NCI-H226 (cell line): ENCODE results near the gene TP53.

Source experiments
- DNase-seq: peaks from one replicate; pipeline ENCODE4 v3.0.0-alpha.2; 2015

TP53 gene

DNA sequence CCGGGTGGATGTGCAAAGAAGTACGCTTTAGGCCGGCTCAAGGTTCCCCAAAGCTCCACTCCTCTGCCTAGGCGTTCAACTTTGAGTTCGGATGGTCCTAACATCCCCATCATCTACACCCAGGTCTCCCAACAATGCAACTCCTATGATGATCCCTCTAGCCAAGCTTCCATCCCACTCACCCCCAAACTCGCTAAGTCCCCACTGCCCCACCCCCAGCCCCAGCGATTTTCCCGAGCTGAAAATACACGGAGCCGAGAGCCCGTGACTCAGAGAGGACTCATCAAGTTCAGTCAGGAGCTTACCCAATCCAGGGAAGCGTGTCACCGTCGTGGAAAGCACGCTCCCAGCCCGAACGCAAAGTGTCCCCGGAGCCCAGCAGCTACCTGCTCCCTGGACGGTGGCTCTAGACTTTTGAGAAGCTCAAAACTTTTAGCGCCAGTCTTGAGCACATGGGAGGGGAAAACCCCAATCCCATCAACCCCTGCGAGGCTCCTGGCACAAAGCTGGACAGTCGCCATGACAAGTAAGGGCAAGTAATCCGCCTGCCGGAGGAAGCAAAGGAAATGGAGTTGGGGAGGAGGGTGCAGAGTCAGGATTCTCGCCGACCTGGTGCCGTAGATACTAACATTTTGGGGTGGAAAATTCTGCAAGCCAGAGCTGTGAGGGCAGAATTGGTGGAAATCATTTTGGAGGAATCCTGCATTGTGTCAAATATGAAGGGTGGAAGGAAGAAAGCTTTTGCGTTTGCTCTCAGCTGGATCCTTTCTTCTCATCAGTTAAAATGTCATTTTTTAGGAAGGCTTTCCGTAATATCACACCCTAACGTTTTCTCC is at the start of gene TP53:
Gene TP53 (minus strand): TSS at position 419 of the 836 bp plus-strand sequence. CDS start 10,896 bp downstream, outside the sequence.
- peak; percentile 85 for DNase-seq

DNA sequence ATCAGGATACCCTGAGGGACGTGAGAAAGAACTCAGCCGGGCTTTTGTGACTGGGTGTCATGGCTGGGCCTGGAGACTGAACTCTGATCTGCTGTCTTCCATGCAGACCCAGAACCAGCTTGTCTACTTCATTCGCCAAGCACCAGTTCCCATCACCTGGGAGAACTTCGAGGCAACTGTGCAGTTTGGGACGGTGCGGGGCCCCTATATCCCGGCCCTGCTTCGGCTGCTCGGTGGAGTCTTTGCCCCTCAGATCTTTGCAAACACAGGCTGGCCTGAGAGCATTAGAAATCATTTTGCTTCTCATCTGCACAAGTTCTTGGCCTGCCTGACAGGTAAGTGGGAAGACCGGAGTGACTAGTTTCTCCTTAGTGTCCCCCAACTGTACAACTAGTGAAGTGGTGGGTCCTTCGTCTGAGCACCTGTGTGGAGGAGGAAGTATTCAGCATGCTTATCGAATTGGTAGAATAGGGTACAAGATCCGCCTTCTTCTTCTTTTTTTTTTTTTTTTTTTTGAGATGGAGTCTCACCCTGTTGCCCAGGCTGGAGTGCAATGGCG is 45.8 kb upstream of the TP53 start:
- no peak for DNase-seq

DNA sequence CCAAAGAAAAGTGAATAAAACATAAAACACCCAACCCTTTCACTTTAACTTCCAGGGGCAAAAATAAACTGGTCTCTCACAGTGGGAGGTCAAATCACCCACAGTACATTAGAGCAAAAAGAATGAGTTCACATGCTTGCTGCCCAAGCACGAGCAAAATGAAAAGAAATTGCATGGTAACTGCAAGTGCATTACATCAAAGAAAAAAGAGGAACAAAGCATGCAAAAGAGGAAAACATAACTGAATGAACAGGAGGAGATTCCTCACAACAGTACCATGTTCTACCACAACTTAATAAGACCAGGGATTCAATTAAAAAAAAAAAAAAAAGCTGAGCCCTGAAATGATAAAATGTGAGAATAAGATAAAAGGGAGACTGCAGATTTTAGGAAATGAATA is 42.5 kb upstream of the TP53 start:
- no peak for DNase-seq

DNA sequence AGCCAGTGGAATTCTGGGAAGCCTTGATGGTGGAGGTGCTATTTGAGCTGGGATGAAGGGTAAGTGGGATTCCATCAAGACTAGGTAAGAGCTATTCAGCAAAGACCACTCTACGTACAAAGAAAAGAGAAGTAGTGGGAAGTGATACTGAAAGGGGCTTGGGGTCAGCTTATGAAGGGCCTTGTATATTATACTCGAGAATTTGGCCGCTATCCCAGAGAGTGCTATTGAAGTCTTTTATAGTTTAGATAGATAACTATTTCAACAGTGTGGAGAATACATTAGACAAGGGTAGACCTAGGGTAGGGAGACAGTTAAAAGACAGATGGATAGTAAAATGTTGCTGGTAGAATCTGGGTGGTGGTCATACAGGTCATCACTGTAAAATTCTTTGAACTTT is 40.6 kb upstream of the TP53 start:
- no peak for DNase-seq

DNA sequence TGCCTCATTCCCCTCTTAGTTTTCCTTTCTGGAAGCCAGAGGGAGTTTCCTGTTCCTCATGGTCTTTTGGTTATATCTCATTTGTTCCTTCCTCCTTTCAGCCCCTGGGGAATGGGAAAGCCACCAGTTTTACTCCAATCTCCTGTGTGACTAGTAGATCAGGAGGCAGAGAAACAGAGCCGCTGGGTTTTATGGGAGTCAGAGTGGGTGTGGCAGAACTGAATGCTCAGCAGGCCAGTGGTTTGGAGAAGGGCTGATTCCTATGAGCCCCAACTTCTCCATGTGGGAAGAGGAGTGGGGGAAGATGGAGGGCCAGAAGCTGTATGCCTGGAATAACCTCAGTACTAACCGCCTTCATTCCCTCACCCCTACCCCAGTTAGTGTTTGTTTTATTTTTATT is 34.3 kb upstream of the TP53 start:
- DNase-seq: no peak

DNA sequence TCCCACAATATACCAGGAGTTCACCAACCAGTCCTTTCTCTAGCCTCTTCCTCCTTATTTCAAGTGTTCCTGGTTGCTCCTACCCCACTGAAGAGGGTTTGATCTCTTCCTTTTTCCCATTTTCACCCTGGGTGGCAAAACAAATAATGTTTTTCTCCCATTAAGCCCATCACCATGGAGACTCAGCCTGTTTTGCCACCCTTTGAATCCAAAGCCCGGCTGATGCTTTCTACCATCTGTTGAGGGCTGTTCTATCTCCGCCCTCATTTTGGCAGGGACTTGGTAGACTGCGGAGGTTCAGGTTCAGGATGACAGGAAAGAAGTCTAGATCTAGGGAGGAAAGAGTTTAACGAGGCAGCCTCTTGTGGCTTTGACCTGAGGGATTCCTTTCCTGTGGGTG is 32.8 kb upstream of the TP53 start:
- DNase-seq: no peak

DNA sequence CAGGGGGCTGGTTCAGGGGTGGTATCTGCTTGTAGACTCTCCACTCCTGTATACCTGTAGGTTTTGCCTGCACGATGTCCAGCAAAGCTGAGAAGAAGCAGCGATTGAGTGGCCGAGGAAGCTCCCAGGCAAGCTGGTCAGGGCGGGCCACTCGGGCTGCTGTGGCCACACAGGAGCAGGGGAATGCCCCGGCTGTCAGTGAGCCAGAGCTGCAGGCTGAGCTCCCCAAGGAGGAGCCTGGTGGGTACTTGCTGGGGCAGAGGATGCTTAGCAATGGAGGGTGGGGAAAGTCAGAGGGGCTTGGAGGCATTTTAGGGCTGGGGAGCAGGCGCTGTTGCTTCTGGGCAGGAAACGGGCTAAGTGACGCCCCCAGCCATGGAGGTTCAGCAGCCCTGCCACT is 32.4 kb upstream of the TP53 start:
- DNase-seq: no peak

DNA sequence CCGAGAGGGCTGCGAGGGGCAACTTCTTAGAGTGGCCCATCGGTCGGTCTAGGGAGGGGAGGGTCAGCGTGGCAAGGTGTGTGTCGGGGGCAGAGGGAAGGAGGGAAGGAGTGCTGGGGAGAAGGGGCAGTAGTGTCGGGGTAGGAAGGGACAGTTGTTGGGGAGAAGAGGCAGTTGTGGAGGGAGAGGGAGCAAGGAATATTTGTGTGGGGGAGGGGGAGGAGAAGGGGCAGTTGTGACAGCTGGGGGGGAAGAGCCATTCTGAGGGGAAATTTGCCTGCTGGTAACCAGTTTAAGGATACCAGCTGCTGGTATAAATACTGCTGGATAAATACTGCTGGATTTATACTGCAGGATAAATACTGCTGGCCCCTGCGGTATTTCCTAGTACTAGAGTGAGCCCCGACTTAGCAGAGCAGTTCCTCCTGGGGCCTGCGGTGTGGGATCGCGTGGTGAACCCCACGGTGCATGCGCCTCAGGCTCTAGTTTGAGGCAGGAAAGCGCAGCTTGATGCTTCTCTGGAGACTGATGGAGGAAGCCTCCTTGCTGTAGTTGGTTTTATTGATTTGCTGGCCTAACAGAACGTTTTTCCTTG is 30.6 kb upstream of the TP53 start:
- no peak for DNase-seq

DNA sequence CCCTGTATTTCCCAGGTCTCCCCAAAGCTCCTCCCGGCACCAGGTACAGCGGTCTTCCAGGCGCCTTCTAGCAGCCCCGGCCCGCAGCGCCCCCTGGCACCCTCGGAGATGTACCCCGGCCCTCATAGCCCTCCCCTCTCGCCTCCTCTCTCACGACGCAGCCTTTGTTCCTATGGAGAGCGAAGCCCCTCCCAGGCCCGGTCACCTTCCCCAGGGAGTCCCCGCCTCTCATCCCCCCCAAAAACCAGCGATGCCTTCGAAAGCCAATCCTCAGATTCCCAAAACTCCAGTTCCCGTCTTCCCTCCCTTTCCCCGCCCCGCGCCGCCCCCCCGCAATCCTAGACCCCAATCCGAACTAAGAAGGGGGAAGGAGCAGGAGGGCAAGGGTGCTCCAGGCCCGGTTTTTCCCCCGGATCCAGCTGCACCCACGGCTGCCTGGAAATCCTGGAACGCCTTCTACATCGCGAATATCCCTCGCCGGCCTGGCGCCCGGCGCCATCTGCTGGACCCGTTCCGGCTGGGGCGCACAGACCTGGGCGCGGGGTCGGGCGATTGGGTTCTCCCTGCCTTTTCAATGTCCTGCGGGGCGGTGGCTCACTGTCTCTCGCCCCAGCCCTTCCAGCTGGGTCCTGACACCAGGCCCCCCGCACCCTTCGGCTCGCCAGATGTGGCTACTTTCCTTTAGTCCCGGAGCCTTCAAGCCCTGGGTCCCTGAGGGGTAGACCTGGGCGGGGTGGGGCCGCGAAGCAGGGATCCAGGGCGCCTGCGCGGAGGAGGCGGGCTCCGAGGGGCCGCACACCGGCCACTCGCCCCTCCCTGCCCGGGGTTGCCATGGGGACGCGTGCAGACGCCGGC is 29.8 kb upstream of the TP53 start, which contains the start of gene DNAH2:
Gene DNAH2 (plus strand): TSS at position 844 of the 855 bp plus-strand sequence. CDS start 1,991 bp downstream, outside the sequence.
- peak; percentile 92 for DNase-seq

DNA sequence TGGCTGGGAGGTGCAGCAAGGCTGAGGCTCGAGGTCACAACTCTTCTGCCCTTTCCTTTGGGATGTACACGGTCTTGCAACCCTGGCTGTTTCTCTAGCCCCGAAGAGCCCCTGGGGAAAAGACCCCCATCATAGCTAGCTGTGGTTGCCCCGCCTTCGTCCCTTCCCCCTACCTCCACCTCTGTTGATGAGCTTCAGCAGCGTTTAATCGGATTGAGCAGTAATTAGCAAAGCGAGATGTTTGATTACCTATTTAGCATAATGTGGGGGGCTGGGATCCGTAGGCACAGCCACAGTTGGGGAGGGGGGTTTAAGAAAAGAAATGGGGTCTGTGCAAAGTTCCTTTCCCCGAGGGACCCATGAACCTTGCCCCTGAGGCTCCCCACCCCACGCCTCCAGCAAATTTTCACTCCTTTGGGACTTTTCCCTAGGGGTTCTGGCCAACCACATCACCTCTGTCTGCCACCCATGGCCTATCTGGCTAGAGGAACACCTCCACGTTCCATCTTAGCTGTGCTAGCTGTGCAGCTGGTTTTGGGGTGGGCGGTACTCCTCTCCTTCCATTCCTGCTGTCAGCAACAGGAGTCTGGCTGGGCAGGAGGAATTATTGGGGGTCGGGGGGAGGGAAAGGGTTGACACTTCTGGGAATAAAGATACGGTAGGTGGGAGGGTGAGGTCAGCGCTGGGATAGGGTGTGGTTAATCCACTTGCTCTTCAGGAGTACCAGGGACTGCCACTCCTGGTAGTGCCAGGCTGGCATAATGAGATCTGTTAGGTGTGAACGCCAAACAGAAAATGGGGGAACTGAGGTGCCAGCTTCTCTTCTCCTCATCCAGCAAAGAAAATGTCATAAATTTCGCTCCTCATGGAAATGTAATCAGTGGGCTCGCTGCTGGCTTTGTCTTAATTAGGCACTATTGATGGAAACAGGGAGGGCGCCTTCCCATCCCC is 28.9 kb upstream of the TP53 start:
- DNase-seq: peak; percentile 19

DNA sequence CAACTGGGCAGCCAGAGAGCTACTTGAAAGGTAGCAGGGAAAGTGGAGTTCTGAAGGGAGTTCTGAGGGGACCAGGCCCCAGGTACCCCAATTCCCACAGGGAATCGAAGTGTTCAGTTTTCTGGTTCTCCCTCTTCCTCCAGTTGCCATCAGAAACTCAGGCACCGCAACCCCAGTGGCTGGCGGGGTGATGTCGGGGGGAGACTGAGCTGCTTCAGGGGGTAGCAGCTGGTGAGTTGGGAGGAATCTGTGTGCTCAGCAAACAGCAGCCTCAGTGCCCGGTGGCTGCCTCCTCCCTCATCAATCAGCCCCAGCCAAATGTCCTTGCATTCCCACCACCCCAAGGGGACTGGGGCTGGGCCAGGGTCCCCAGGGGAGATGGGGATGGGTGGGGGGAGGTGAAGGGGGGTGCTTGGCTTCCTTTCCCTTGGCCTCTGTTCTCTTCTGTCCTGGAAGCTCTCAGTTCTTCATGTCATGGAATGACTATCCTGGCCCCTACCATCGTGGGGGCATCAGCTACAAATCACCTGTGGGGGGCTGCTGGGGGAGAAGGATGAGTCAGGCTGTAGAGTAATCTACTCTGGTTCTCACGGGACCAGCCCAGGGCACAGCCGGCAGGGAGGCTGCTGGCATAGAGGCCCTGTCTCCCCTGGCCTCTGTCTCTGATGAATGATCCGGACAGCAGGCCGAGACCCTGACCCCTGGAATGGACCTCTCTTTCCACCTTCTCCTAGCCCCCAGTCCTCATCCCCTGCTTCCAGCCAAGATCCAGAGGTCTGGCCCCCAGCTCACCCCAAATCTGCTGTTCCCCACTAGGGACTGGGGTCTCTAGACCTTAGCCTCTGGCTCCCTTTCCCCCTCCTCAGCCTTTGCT is 27.7 kb upstream of the TP53 start:
- no peak for DNase-seq

DNA sequence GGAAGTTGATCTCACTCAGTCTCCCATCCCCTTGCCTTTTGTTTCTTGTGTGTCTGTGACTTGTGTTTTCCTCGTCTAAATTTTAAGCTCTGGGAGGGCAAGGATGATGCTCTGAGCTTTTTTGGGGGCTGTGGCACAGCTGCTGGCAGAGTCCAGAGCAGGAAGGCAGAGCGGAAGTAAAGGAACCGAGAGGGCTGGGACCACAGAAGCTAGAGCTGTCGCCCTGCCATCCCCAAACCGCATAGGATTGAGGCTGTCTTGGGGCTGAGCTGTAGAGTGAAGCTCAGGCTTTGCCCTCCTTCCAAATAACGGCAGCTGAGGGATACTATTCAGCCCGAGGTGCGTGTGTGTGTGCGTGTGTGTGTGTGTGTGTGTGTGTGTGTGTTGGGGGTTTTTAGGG is 26.5 kb upstream of the TP53 start:
- DNase-seq: no peak

DNA sequence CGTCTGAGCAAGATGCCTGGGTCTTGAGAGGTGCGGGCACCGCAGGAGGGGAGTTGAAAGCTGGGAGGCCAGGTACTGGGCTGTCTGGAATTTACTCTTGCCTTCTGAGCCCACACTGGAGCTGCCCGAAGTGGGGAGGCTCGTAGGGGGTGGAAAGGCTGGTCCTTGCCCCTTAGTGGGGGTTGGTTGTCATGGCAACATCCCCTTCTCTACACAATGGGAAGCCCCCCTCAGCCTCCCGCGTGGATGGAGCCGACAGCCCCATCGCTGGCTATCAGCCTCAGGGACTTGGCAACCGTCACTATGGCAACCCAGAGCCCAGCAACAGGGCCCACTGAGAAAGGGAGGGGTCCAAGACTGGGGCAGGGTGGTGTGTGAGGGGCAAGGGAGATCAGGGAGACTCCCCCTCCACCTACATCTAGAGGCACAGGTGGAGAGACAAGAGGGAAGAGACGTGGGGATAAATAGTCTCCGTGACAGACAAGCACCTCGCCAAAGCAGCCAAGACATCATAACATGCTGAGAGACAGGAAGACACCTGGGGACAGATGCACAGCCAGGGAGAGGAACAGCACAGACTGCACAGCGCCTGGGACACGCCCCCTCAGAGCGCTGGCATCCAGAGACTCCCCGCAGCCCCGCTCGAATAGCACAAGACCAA is 25.0 kb upstream of the TP53 start:
- DNase-seq: no peak

DNA sequence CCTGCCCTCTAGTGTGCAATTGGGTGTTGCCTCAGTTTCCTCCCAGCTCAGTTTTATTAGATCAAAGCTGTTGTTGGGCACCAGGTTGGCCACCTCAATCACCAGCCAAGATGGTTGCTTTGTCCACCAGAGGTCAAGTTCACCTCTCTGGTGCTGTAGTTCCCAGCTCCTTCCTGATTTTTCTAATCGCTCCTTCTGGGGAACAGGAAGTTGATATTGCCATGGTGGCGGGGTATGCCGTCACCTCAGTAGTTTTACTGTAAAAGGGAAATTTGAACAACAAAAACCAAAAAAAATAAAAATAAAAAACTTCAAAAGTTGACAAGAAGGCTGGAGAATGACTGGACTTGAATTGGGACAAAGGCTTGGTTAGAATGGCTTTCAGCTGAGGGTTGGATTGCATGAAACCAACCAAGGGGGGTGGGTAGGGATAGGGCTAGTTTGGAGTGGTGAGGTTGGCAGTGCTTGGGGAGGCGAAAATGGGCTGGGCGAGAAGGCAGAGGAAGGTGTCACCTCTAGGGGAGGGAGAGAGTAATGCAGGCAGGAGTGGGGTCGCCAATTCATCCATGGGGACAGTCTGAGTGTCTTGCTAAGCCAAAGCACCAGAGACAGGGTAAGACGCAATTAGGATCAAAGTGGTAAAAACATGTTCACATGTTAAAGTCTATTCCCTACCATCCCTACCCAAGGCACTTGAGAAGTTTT is 23.9 kb upstream of the TP53 start:
- DNase-seq: no peak

DNA sequence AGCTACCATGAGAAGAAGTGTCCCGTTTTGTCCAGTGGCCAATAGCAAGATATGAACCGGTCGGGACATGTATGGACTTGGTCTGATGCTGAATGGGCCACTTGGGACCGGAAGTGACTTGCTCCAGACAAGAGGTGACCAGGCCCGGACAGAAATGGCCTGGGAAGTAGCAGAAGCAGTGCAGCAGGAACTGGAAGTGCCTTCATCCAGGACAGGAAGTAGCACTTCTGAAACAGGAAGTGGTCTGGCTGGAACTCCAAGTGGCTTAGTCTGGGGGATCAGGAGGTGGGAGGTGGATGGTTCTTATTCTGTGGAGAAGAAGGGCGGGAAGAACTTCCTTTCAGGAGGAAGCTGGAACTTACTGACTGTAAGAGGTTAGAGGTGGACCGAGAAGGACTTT is 23.0 kb upstream of the TP53 start:
- no peak for DNase-seq

DNA sequence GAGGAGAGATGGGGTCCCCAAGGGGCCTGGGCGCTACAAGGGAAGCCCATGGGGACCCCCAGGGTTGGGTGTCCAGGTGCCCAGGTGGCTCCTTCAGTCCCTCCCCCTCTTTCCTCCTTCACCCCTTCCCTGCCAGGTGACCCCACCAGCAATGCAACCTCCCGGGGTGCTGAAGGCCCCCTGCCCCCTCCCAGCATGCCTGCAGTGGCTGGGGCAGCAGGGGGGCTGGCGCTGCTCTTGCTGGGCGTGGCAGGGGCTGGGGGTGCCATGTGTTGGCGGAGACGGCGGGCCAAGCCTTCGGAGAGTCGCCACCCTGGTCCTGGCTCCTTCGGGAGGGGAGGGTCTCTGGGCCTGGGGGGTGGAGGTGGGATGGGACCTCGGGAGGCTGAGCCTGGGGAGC is 21.7 kb upstream of the TP53 start:
- DNase-seq: no peak

DNA sequence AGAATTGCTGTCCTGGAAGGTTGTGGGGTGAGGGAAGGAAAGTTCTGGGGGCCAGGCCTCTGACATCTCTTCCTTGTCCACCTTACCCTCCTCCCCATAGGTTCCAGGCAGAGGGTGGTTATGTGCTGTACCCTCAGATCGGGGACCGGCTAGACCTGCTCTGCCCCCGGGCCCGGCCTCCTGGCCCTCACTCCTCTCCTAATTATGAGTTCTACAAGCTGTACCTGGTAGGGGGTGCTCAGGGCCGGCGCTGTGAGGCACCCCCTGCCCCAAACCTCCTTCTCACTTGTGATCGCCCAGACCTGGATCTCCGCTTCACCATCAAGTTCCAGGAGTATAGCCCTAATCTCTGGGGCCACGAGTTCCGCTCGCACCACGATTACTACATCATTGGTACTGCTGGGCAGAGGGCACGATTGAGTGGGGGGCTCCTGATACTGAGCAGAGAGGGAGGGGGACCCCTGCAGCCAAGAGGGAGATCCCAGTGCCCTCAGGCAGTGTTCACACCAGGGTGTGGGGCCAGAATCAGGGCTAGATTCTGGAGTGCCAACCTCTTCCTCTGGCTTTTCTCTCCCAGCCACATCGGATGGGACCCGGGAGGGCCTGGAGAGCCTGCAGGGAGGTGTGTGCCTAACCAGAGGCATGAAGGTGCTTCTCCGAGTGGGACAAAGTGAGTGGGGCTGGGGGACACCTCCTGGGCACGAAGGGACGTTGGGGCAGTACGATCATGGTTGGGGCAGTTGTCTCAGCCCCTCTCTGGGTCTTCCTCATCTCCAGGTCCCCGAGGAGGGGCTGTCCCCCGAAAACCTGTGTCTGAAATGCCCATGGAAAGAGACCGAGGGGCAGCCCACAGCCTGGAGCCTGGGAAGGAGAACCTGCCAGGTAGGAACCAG is 20.8 kb upstream of the TP53 start:
- DNase-seq: no peak

DNA sequence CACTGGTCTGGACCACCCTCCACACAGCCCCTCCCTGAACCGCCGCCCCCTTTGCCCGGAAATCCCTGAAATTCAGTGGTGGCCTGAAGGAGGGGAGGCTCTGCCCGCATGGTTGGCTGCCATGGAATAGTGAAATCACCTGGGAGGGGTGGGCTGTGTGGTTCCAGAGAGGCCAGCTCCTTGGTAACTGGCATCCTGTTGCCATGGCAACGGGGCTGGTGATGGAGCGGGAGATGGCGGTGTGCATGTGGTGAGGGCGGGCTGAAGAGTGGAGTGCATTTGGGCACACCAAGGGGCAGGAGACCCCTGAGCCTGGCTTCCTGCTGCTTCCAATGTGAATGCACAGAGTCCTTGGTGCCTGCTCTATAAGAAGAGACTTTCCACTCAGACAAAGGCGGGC is 20.2 kb upstream of the TP53 start:
- DNase-seq: no peak
